Muscle of leg (tissue), 11 donors: ENCODE data around the gene PALM. TPM values are rescaled to one million over a fixed set of nuclear protein-coding genes. Genes with fewer than 3 reads are reported as not detected.
"Not testable (repeated sequence)": the region's sequence is repeated elsewhere in the genome, so short reads cannot be mapped to it uniquely, and the experiment has no call there.

Experiments used
- DNase-seq: peaks from one replicate; pipeline ENCODE4 v3.0.0; 2013
- H3K27ac ChIP-seq: one replicate; pipeline ENCODE4 v1.5.1; 2013; ENCODE audit warnings: mild to moderate bottlenecking, low read length, control low read depth
- H3K27me3 ChIP-seq: one replicate; pipeline ENCODE4 v1.6.1; 2013; ENCODE audit warnings: low read length; ENCODE audit not compliant: control insufficient read depth, insufficient read depth
- H3K36me3 ChIP-seq: one replicate; pipeline ENCODE4 v1.6.1; 2013; ENCODE audit warnings: low read length; ENCODE audit not compliant: control insufficient read depth, insufficient read depth
- H3K4me1 ChIP-seq: one replicate; pipeline ENCODE4 v1.6.1; 2013; ENCODE audit warnings: low read length; ENCODE audit not compliant: control insufficient read depth, insufficient read depth
- H3K4me3 ChIP-seq: one replicate; pipeline ENCODE4 v1.5.1; 2013; ENCODE audit warnings: low read length, control low read depth
- H3K9me3 ChIP-seq: replicated peaks from 2 replicates; pipeline ENCODE4 v1.6.1; 2013; ENCODE audit warnings: low read depth, low read length; ENCODE audit not compliant: control insufficient read depth
- WGBS: methylation state at CpG from one replicate; pipeline ENCODE4 v1.1.5; 2013; ENCODE audit warnings: missing lambda C conversion rate; ENCODE audit not compliant: insufficient coverage; 5-methylcytosine and 5-hydroxymethylcytosine counted together
- polyA plus RNA-seq, 8 donors: library from polyadenylated mRNA; unstranded; fragments of 120-200 nt; gene quantifications; one replicate each; pipeline versions ENCODE4 v1.2.1 to v1.2.3, GENCODE V29; 2013; ENCODE audit warnings: inconsistent platforms in 1 of 8, low replicate concordance in 1 of 8; ENCODE audit not compliant: insufficient read length in 8 of 8, insufficient read depth in 1 of 8
- total RNA-seq: library from RNA; stranded (reverse); fragments of 120-200 nt; gene quantifications from one replicate; pipeline ENCODE4 v1.2.4, GENCODE V29; 2013

The PALM gene
- total and polyA plus RNA-seq, 9 donors = 23.7 to 56.7 (median 36.6) TPM

GRCh38 chr19:720345-721160 lies 11.8 kb downstream of the PALM start:
- Histone ChIP-seq H3K36me3 (no peaks in the 10 kb centered on the region), H3K4me3 (no peak overlapping the region), H3K4me1 (peaks cover 27% of the 10 kb centered on the region), H3K9me3 (peaks cover 2% of the 10 kb centered on the region), H3K27me3 (peaks cover 19% of the 10 kb centered on the region), H3K27ac (peak overlapping the region; percentile 55)
- DNase-seq = no peak
- WGBS = 10% methylated on average over 37 of the region's 58 CpGs

GRCh38 chr19:722553-723101 lies 13.9 kb downstream of the PALM start:
- no peaks in the 10 kb centered on the region for H3K36me3 ChIP-seq
- H3K27me3 ChIP-seq = peaks cover 19% of the 10 kb centered on the region
- no peak for DNase-seq
- H3K4me3 ChIP-seq = no peak overlapping the region
- H3K27ac ChIP-seq = peak overlapping the region; percentile 13
- peaks cover 31% of the 10 kb centered on the region for H3K4me1 ChIP-seq
- WGBS = 49% methylated on average over 13 of the region's 17 CpGs
- H3K9me3 ChIP-seq = no peaks in the 10 kb centered on the region

- WGBS = 79% methylated on average over 7 of the region's 13 CpGs
Observed at GRCh38 chr19:723247-723646, 14.5 kb downstream of the PALM start.

GRCh38 chr19:723714-724113 lies 15.0 kb downstream of the PALM start:
- peaks cover 13% of the 10 kb centered on the region for H3K27me3 ChIP-seq
- WGBS = 83% methylated on average over 16 of the region's 18 CpGs
- no peak overlapping the region for H3K4me3 ChIP-seq
- H3K4me1 ChIP-seq = peaks cover 34% of the 10 kb centered on the region
- no peak for DNase-seq
- no peak overlapping the region for H3K27ac ChIP-seq
- H3K9me3 ChIP-seq = no peaks in the 10 kb centered on the region
- H3K36me3 ChIP-seq = no peaks in the 10 kb centered on the region

More at GRCh38 chr19:723247-723646, 14.5 kb downstream of the PALM start:
- H3K4me1 ChIP-seq = peaks cover 37% of the 10 kb centered on the region
- no peaks in the 10 kb centered on the region for H3K36me3 ChIP-seq
- DNase-seq = no peak
- H3K9me3 ChIP-seq = no peaks in the 10 kb centered on the region
- H3K4me3 ChIP-seq = no peak overlapping the region
- H3K27ac ChIP-seq = no peak overlapping the region
- H3K27me3 ChIP-seq = peaks cover 17% of the 10 kb centered on the region

- WGBS = 87% methylated on average over 8 of the region's 13 CpGs
- H3K27ac ChIP-seq = no peak overlapping the region
- no peaks in the 10 kb centered on the region for H3K9me3 ChIP-seq
- peaks cover 2% of the 10 kb centered on the region for H3K27me3 ChIP-seq
- no peak for DNase-seq
- no peak overlapping the region for H3K4me3 ChIP-seq
- H3K4me1 ChIP-seq = peaks cover 23% of the 10 kb centered on the region
- H3K36me3 ChIP-seq = no peaks in the 10 kb centered on the region
Observed at GRCh38 chr19:725461-726089, 16.8 kb downstream of the PALM start.

GRCh38 chr19:726993-727956 lies 18.5 kb downstream of the PALM start:
- WGBS = 64% methylated on average over 42 of the region's 43 CpGs
- H3K27ac ChIP-seq = peak overlapping the region; percentile 69
- H3K27me3 ChIP-seq = no peaks in the 10 kb centered on the region
- no peak overlapping the region for H3K4me3 ChIP-seq
- peaks cover 18% of the 10 kb centered on the region for H3K4me1 ChIP-seq
- H3K9me3 ChIP-seq = no peaks in the 10 kb centered on the region
- no peak for DNase-seq
- peaks cover 7% of the 10 kb centered on the region for H3K36me3 ChIP-seq

- H3K27ac ChIP-seq = peak overlapping the region; percentile 69
- no peaks in the 10 kb centered on the region for H3K9me3 ChIP-seq
- no peak overlapping the region for H3K4me3 ChIP-seq
- peaks cover 7% of the 10 kb centered on the region for H3K36me3 ChIP-seq
- WGBS = 27% methylated on average over 25 of the region's 26 CpGs
- no peaks in the 10 kb centered on the region for H3K27me3 ChIP-seq
- peaks cover 12% of the 10 kb centered on the region for H3K4me1 ChIP-seq
- peak; percentile 68 for DNase-seq
Observed at GRCh38 chr19:728011-728410, 19.3 kb downstream of the PALM start.

GRCh38 chr19:729564-729963 lies 20.8 kb downstream of the PALM start:
- H3K36me3 ChIP-seq = not testable (repeated sequence)
- 89% methylated on average over 12 of the region's 15 CpGs for WGBS

GRCh38 chr19:729965-730668 lies 21.4 kb downstream of the PALM start:
- Histone ChIP-seq H3K27ac (no peak overlapping the region), H3K27me3 (no peaks in the 10 kb centered on the region), H3K4me1 (peaks cover 15% of the 10 kb centered on the region), H3K4me3 (no peak overlapping the region), H3K9me3 (no peaks in the 10 kb centered on the region), H3K36me3 (peaks cover 7% of the 10 kb centered on the region)
- no peak for DNase-seq
- WGBS = 65% methylated on average over 12 of the region's 14 CpGs

More at GRCh38 chr19:729564-729963, 20.8 kb downstream of the PALM start:
- DNase-seq, H3K9me3 ChIP-seq, H3K4me3 ChIP-seq, H3K27me3 ChIP-seq, H3K27ac ChIP-seq: not testable (repeated sequence)
- peaks cover 15% of the 10 kb centered on the region for H3K4me1 ChIP-seq
